ENCODE data around the gene TBC1D13. TPM values are rescaled to one million over a fixed set of nuclear protein-coding genes. Genes with fewer than 3 reads are reported as not detected.

Gene TBC1D13
- total and polyA plus RNA-seq, 2 of the 13 experiments (the other 11 are each of a cell fraction or from before 2014, with no cell fraction given): 17.9 to 19.7 TPM

DNA sequence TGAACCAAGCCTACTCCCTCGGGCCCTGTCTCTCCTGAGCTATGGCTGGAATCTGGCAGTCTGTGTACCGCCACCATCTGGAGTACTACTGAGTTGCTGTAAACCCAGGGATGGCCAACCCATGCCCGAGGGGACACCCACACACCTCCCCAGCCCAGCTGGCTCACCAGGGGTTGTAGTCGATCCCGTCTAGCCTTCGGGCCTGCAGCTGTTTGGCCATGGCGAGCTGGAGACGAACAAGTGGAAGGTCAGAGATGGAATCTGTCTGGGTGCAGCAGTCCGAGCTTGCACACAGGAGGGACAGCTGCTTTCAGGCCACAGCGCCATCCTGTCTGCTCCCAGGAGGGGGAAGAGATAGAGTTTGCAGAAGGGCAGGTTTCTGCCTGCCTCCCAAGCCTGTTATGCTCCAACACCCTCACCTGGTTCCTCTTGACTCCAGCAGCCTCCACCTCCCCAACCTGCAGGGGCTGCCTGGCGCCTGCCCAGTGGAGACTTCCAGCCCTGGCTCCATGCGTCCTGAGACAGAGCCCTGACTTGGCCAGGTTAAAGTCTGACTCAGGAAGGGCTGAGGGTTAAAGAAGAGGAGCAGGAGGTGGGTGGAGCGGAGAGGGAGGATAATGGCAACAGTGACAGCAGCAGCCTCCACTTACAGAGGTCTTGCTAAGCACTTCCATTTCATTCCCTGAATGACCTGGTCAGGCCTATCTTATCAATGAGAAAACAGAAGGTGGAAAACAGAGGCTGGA lies 58.3 kb downstream of the TBC1D13 start (continued):
- TF ChIP-seq, protein P1, sequence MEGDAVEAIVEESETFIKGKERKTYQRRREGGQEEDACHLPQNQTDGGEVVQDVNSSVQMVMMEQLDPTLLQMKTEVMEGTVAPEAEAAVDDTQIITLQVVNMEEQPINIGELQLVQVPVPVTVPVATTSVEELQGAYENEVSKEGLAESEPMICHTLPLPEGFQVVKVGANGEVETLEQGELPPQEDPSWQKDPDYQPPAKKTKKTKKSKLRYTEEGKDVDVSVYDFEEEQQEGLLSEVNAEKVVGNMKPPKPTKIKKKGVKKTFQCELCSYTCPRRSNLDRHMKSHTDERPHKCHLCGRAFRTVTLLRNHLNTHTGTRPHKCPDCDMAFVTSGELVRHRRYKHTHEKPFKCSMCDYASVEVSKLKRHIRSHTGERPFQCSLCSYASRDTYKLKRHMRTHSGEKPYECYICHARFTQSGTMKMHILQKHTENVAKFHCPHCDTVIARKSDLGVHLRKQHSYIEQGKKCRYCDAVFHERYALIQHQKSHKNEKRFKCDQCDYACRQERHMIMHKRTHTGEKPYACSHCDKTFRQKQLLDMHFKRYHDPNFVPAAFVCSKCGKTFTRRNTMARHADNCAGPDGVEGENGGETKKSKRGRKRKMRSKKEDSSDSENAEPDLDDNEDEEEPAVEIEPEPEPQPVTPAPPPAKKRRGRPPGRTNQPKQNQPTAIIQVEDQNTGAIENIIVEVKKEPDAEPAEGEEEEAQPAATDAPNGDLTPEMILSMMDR (CRISPR knock-in tag; IDR thresholded peaks at IDR 0.05): peak; percentile 43
- peak; percentile 41; the same call in 1 of the 2 replicates for TF ChIP-seq ZFP91 (CRISPR knock-in tag; IDR thresholded peaks at IDR 0.05; ENCODE audit: borderline replicate concordance)
- TF ChIP-seq HDAC6 (IDR thresholded peaks at IDR 0.05; ENCODE audit: low read depth, low read length): no peak
- TF ChIP-seq ZBTB4 (CRISPR knock-in tag; IDR thresholded peaks at IDR 0.05; ENCODE audit: borderline replicate concordance): 0 out of 2 replicates have a peak, but pooled peaks have one; percentile 58
- TF ChIP-seq ZNF687 (CRISPR knock-in tag; IDR thresholded peaks at IDR 0.05): peak; percentile 42
